Activated CD8-positive, alpha-beta memory T cell treated with anti-CD3 and anti-CD28 coated beads for 48 hours (primary cell): ENCODE data around the gene DIAPH2.
"Not testable (repeated sequence)": the region's sequence is repeated elsewhere in the genome, so short reads cannot be mapped to it uniquely, and the experiment has no call there.

Experiments used
- DNase-seq, 3 experiments: peaks; one replicate each; pipeline ENCODE4 v3.0.0-alpha.2; 2020; ENCODE audit warnings: low read depth in 2 of 3, low spot score in 2 of 3

Gene DIAPH2

GRCh38 chrX:96715481-96715880 is 30.8 kb downstream of the DIAPH2 start:
- no peak for DNase-seq

- no peak for DNase-seq
Observed at GRCh38 chrX:96719161-96719875, 34.7 kb downstream of the DIAPH2 start.

DNA sequence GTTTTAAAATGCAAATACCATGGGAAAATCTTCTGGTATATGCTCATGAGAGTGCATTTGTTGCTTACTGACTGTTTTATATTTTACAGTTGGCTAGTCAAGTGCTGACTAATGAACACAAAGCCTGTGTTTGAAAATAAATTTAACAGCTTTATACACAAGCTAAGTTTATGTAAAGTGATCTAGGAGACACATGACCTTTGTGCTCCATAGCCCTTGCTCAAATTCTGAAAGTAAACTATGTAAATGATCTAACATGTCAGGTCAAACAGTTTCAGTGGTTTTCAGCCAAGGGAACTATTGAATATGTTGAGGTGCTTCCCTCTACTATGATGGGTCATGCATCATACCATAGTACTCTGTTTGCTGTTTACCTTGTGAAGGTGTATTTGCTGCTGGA is 36.7 kb downstream of the DIAPH2 start:
- DNase-seq = no peak

GRCh38 chrX:96722781-96723180 is 38.1 kb downstream of the DIAPH2 start:
- no peak for DNase-seq

GRCh38 chrX:96729053-96729452 is 44.4 kb downstream of the DIAPH2 start:
- no peak for DNase-seq

- DNase-seq = no peak
Observed at GRCh38 chrX:96729868-96730643, 45.4 kb downstream of the DIAPH2 start.

GRCh38 chrX:96731000-96731399 is 46.4 kb downstream of the DIAPH2 start:
- DNase-seq = not testable (repeated sequence)

DNA sequence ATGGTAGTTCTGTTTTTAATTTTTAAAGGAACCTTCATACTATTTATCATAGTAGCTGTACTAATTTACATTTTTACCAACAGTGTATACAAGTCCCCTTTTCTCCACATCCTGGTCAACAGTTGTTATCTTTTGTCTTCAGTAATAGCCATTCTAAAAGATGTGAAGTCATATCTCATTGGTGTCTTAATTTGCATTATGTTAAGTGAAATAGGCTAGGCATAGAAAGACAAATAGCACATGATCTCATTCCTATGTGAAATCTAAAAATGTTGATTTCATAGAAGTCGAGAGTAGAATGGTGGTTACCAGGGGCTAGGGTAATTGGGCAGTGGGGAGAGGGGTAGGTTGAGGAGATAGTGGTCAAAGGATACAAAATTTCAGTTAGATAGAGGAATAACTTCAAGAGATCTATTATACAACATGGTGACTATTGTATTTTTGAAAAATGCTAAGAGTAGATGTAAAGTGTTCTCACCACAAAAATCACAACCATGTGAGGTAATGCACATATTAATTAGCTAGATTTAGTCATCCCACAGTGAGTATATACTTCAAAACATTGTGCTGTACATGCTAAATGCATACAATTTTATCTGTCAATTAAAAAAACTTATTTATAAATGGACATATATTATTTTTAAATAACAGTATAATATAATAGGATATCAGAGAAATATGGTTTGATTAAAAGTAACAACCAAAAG is 58.9 kb downstream of the DIAPH2 start:
- DNase-seq = no peak

DNA sequence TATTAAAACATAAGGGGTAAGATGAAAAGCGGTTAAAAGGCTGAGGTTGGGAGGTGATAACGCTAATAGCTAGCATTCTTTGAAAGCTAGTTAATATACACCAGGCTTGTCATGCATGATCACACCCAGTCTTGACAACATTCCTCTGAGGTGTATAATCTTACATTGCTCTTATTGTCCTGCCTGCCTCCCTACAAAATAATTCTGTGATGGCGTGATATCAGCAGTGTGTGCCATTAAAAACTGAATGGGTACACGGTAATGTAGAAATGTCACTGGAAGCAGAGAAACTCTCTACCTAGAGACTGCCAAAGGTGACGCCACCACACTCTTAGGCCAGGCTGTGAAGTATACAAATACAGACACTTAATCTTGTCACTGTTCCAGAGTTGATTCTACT is 68.1 kb downstream of the DIAPH2 start:
- no peak for DNase-seq

- no peak for DNase-seq
Observed at GRCh38 chrX:96753230-96753629, 68.6 kb downstream of the DIAPH2 start.

- DNase-seq = no peak
Observed at GRCh38 chrX:96756491-96756890, 71.8 kb downstream of the DIAPH2 start.

DNA sequence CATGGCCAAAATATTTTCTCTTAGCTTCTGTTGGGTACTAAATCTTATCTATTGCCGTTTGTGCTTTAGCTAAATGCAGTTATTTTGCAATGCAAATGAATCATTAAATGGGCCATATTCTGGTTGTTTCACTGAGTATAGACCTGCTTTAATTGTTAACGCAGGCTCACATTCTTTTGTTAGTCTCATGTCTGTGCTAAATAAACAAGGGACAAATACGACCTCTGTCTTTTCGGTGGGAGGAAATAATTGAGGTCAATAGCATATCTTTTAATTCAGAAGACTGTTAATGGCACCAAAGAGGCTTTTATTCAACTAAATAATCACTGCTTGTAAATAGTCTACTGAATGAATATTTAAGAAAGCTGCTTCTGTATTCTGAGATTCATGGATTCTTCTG is 76.9 kb downstream of the DIAPH2 start:
- DNase-seq = no peak

GRCh38 chrX:96763608-96764007 is 79.0 kb downstream of the DIAPH2 start:
- DNase-seq = no peak

DNA sequence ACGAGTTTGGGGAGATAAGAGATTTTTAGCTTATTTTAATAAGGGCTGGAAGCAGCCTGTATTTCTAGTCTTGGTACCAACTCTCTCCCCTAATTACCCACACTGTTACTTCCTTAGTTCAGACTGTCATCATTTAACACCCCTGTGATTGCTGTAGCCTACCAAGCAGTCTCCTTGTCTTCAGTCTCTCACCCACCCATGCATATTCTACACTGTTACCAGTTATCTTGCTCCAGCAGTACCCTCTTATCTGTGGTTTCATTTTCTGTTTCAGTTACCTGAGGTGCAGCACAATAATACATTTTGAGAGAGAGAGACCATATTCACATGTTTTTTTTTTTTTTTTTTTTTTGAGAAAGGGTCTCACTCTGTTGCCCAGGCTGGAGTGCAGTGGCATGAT is 80.2 kb downstream of the DIAPH2 start:
- DNase-seq = no peak

DNA sequence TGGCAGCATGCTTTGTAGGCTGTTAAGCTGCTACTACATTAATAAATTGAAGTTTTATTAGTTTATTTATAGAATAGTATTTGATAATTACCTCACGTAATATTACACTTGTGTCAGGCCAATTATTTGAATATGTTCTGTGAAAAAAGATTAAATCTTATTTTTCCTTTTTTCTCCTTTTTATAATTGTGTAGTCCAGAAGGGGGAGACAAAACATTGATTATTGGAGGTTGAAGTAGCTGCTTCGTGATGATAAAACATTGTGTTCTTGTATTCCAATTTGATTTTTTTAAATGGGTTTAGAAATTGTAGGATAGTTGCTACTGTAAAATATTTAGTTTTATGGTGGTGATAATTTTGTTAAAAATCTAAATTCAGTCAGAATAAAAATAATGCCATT is 85.7 kb downstream of the DIAPH2 start:
- no peak for DNase-seq

DNA sequence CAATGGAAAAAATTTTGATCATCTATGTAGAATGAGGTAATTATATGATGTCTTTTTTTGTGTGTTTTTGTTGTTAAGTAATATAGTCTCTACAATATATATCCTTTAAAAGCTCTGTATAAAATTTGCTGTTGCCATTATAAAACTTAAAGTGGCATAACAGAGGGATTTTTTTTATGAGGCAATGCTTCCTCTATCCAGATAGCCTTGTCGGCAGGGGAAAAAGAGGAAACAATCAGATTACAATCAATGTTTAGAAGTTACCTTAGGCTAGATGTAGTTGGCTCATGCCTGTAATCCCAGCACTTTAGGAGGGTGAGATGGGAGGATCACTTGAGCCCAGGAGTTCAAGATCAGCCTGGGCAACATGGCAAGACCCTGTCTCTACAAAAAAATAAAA is 86.8 kb downstream of the DIAPH2 start:
- DNase-seq = no peak

DNA sequence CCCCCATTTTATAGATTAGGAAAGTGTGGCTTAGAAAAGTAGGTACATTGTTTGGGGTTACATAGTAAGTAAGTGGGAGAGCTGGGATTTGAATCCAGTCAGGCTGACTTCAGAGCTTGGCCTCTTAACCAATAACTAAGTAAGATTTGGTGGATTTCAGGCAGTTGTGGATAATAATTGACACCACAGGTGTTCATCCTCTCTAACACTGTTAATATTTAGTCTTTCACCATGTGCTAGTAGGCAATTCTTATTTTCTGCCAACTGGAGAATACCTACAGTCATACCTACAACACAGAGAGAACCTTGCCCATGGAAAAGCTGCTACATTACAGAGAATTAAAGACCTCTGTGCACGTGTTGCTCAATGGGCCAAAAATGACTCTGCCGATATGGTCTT is 89.5 kb downstream of the DIAPH2 start:
- DNase-seq = no peak

DNA sequence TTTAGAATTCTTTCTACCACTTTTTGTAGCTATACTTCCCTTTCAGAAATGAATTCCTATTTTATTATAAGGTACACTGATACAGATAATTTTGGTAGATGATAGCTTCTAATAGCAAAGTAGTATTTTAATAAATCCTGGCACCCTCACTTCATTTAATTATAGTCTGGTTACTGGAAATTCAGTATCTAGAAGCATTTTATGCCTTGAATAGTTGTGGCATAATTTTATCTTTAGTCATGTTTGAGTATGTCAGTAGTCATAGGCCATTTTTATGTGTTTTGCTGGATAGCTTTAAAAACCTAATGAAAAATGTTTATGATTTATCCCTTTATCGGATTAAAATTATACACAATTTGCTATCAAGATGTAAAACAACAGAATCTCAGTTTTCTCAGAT is 92.3 kb downstream of the DIAPH2 start:
- DNase-seq = no peak

GRCh38 chrX:96791559-96791958 is 106.9 kb downstream of the DIAPH2 start:
- DNase-seq = no peak

DNA sequence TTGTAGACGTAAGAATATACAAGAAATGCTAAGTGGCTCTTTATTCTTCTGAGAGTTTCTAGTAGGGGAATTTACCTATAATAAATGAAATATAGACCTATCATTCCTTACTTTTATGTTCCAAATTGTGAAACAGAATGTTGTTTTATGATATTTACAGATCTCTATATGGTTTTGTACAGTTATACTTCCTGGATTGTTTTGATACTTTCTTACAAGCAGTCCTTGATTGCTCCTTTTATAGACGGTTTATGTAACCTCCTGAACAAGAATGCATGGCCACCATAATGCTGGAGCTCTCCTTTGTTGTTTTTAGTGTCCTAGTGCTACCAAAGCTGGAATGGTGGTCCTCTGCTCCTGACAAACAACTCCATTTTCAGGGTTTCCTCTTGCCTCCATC is 107.4 kb downstream of the DIAPH2 start:
- no peak for DNase-seq

- no peak for DNase-seq
Observed at GRCh38 chrX:96798982-96799381, 114.3 kb downstream of the DIAPH2 start.

- DNase-seq = no peak
Observed at GRCh38 chrX:96807318-96807717, 122.7 kb downstream of the DIAPH2 start.
